NB4 (cell line): ENCODE measurements around the gene EIF4A3.

Experiments used
- DNase-seq: peaks from one replicate; pipeline ENCODE4 v3.0.0; 2010; ENCODE audit warnings: low read depth
- H3K4me3 ChIP-seq: one replicate; pipeline ENCODE4 v1.5.1; 2011; ENCODE audit warnings: mild to moderate bottlenecking, low read depth, low read length, moderate library complexity
- CTCF ChIP-seq: IDR thresholded peaks from one replicate; pipeline ENCODE4 v1.5.1; 2012; ENCODE audit warnings: low read depth, low read length
- MAX ChIP-seq: IDR thresholded peaks from 2 replicates; pipeline ENCODE4 v1.6.1; 2011; ENCODE audit warnings: low read depth, low read length
- MYC ChIP-seq: IDR thresholded peaks from 2 replicates; pipeline ENCODE4 v1.6.1; 2011; ENCODE audit warnings: low read depth, low read length
- POLR2A ChIP-seq: IDR thresholded peaks from 2 replicates; pipeline ENCODE4 v1.6.1; 2011; ENCODE audit warnings: mild to moderate bottlenecking; ENCODE audit not compliant: insufficient read length; ENCODE audit errors: extremely low read depth

The EIF4A3 gene

GRCh38 chr17:80116276-80116920, 30.5 kb downstream of the EIF4A3 start:
- H3K4me3 ChIP-seq = no peak overlapping the region
- DNase-seq = no peak
- no peak for TF ChIP-seq MYC

GRCh38 chr17:80115159-80115558, 31.8 kb downstream of the EIF4A3 start:
- H3K4me3 ChIP-seq = no peak overlapping the region
- TF ChIP-seq MYC (no peak), CTCF (no peak), MAX (no peak), POLR2A (no peak)
- no peak for DNase-seq

GRCh38 chr17:80114758-80115157, 32.2 kb downstream of the EIF4A3 start:
- TF ChIP-seq CTCF = no peak
- TF ChIP-seq MYC = no peak
- TF ChIP-seq MAX = no peak
- TF ChIP-seq POLR2A = no peak
- H3K4me3 ChIP-seq = no peak overlapping the region
- DNase-seq = no peak

- DNase-seq = no peak
- H3K4me3 ChIP-seq = no peak overlapping the region
- TF ChIP-seq MYC (no peak), MAX (no peak)
Observed at GRCh38 chr17:80113033-80113484, 33.9 kb downstream of the EIF4A3 start.

GRCh38 chr17:80112471-80113032, 34.4 kb downstream of the EIF4A3 start:
- TF ChIP-seq MYC (no peak), MAX (no peak), CTCF (no peak), POLR2A (no peak)
- no peak for DNase-seq
- H3K4me3 ChIP-seq = no peak overlapping the region

GRCh38 chr17:80111702-80112470, 35.0 kb downstream of the EIF4A3 start:
- no peak for TF ChIP-seq MAX
- TF ChIP-seq CTCF = no peak
- no peak for TF ChIP-seq MYC
- no peak for TF ChIP-seq POLR2A
- no peak overlapping the region for H3K4me3 ChIP-seq
- DNase-seq = no peak
